ENCODE data around the gene YOD1.

Gene YOD1

DNA sequence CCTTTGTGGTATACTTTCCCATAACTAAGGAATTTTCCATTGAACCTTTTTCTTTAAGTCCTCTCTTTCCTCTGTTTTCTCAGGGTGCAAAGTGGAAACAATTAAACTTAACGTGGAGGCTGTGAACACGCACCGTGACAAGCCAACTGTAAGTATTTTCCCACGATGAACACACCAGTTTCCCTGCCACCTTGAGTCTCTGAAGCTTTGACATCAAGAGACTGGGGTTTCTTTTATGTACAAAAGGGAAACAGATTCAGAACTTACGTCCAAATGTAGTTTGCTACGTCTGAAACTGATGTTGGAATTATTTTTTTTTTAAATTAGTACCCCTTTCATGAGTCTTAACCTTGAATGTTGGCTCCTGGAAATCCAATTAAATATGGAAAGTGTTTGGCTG lies 20.4 kb upstream of the YOD1 start:
- DNase-seq = no peak

DNA sequence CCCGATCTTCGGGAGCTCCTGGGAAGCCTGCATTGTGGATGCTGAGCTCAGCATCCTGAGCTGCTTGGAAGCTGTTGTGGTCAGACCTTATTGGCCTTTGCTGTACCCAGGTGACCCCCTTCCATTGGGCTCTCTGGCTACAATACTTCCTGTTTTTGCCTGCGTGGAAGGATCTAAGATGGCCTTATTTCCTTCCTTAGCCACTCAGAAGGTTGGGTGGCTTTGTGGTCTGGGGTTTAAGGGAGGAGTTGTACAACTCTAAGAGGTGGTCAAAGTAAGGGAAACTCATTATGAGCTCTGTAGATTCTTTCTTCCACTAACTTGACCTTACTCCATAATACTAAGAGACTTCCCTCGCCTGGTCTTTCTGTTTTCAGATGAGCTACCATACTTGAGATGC lies 19.8 kb upstream of the YOD1 start:
- DNase-seq = no peak

DNA sequence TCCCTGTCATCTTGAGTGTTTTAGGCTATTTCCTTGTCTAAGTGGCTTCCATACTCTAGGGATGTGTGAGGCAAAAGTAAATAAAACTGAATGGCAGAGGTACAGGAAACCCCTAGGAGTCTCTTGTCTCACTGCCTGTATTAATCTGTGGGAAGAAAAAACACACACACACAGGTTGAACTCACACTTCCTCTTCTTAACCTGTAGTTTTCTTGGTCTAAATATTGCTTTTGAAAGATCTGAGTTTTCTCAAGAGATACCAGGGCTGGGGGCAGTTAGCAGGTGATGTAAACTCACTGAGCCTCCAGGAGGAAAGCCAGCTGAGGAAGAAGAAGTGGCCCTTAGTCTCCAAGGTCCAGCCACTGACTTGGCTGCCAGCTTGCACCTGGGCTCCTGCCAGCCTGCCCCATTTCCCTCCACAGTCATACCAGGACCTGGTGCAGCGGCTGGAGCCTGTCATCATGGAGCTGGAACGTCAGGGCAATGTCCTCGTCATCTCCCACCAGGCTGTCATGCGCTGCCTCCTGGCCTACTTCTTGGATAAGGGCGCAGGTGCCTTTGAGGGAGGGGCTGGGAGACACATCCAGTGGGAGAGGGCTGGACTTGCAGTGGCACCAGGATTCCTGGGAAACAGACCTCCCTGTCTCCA lies 19.0 kb upstream of the YOD1 start:
- DNase-seq = no peak

DNA sequence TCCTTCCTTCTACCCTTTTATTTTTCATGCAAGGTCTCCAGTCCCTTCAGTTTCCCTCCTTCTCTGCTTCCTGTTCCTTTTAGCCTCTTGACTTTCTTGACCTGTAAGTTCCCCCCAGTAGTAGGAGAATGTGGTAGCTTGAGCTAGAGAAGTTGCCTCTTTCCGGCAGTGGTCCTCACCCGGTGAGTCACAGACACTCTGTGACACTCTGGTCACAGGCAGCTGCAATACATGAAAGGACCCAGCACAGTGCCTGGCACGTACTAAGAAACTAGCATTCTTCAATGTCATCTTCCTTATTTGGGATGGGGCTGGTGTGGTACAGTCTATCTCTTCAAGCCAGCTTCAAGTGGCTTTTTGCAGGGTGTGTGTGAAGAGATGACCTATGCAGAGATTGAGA lies 18.1 kb upstream of the YOD1 start:
- DNase-seq = no peak

DNA sequence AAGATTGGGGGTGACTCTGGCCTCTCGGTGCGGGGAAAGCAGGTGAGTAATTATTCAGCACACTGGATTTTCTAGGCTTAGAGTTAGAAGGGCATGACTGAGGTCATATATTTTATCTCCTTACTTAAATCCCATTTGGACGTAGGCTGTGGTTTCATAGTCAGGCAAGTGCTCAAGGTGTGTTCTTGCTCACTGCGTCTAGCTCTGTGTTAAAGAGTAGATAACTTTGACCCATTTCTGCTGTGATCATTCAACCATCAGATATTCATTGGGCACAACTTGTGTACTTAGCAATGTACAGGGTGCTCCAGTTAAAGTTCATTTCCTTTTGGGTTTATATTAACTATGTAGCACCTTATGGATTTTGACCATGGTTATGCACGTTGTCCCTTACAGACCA lies 16.7 kb upstream of the YOD1 start:
- DNase-seq = no peak

DNA sequence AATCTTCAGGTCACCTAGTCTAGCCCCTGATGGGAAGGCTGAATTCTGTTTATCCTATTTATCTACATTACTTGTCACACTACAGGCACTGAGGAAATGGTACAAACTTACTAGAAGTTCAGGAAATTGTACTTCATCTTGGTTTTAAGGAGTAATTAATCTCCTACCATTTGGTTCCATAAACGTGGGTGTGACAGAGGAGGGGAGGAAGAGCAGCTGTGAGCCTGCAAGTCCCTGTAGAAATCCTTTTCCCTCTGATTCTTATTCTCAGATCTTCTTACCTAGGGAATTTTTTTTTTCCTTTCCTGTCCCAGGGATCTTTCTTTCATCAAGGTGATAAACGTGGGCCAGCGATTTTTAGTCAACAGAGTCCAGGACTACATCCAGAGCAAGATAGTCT lies 16.2 kb upstream of the YOD1 start:
- DNase-seq = no peak

DNA sequence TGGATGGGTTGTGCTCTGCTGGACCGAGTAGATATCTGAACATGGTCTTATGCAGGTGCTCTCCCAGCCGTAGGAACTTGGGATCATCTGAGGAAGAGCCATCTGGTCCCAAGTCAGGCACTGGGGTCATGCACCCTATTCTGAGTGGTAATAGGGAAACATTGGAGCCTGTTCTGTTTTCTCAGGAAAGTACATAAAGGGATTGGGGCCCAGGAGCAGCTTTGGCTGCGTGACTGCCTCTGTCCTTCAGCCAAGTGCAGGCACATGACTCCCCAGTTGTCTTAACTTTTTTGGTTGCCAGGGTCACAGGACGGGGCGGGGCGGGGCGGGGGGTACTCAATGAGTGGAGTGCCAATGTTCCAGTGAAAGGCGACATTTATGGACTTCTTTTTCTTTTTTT lies 13.6 kb upstream of the YOD1 start:
- no peak for DNase-seq

DNA sequence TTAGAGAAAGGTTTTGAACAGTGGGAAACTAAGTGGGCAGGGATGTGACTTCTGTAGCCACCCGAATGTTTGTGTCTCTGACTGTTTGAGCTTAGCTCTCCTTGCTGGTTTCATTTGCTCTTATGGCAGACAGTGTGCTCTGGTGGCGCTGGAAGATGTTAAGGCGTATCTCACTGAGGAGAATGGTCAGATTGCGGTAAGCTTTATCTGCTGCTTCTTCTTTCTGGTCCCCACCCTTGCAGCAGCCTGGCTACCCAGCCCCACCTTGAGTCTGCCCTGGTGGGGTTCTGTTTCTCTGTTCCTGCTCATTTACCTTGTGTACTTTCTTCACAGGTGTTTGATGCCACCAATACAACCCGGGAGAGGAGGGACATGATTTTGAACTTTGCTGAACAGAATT lies 12.0 kb upstream of the YOD1 start:
- DNase-seq = no peak

DNA sequence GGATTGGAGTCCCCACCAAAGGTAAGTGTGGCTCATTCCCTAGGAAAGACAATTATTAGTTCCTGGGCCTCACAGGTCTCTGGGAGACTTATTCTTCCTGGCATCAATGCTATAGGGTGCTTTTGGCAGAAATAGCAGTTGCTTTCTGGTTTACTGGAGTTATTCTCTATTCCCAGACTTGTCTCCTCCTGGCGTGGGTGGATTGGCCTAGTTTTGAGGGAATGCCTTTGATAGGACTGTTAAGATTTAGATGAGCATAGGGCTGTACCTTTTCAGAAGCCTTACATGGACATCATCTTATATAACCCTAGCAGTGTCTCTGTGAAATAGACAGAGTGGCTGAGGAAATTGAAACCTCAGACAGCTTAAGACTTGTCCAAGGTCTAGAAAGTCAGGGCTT lies 11.1 kb upstream of the YOD1 start:
- no peak for DNase-seq

DNA sequence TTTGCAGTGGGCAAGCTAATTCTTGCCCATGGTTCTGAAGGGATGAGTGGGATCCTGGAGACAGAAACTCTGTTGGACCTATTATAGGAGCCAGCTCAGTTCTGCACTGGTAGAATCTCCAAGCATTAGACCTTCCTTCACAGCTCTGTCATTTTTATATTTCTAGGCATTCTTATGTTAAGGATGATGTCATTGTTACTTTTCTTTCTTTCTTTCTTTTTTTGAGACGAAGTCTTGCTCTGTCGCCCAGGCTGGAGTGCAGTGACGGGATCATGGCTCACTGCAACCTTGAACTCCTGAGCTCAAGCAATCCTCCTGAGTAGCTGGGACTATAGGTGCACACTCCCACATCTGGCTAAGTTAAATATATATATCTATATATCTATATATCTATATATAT lies 9.6 kb upstream of the YOD1 start:
- DNase-seq = no peak

DNA sequence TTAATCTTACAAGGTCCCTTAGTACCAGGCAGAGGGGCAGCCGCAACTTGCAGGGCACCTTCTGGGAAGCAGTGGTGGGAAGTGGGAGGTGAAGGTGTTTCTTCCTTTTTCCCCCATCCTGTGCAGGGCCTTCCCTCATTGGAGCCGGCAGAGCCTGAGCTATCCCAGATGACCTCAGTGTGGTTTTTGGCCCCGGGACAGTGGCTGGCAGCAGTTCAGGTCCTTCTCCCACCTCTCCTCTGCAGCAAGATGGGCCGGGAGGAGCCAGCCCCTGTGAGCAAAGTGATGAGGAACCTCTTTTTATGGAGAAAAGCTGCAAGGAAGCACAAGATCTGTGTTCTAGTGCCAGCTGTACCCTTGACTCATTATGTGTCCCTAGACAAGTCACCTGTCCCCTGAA lies 8.9 kb upstream of the YOD1 start:
- DNase-seq = no peak

DNA sequence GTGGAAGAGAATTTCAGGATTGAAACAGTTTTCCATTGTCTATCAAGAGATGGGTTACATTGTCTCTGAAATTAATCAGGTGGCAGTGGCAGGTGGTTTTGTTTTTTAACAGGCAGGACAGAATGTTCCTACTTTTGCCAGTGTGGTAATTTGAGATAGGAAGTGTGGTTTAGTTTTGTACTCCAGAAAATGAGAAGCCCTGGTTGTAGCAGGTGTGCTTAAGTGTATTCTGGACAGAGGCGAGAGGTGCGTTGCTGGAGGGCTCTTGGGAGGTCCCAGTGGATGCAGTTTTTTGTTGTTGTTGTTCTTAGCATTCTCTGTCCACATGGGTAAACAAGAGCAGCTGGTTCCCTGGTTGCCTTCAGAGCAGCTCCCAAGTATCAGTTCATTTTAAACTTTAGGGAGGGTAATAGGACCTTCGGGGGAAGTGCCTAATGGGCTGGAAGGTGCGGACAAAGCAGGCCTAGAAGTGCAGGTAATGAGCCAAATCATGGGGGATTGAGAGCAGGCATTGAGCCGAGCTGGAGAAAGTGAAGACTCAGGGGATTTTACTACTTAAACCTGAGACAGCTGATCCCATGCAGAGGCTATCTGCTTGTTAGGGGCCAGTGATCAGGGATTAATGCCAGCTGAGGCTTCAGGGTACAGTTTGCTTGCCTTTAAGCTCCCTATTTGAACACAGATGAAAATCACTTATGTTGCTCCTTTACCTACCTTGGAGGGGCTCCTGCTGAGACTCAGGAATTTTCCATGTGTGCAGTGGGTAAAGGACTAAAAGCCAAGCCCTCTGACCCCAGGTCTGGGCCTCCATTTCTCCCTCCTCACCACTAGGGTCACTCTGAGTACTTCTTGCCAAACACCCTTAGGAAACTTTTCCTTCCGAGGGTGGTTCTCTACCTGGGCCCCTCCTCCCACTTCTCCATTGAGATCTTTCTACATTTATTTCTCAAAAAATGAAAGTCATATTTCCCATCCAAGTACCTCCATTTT lies 8.2 kb upstream of the YOD1 start:
- no peak for DNase-seq

DNA sequence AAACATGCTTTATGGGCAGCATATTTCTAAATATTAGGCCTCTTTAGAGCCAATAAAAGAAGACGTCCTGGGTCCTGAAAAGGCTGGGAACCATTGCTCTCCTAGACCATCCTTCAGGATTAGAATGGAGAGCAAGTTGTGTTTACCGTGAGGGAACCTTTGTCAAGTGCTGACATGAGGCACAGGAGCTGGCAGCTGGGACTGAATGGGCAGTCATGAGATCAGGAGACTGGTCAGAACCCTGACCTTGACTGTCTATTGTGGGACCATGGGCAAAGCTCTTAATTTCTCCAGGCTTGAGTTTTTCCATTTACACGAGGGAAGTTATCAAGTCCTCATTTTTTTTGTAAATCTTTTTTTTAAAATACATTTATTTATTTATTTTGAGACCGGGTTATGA lies 7.2 kb upstream of the YOD1 start:
- no peak for DNase-seq

DNA sequence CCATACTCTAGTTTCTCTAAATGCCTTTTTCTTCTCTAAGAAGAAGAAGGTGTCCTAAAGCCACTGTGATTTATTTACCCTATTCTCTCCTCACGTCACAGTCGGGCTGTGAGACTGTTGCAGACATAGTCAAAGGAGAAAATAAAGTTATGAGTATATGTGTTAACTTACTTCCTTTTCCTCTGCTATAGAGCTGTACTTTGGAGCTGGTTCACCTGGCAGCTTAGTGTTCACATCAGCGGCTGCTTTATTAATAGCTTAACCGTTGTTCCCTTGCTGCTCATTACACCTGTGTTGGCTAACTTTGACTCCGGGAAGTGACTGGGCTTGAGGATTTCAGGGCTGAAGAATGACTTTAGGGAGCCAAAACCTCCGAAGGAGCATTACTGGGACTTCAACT lies 5.7 kb upstream of the YOD1 start:
- no peak for DNase-seq

DNA sequence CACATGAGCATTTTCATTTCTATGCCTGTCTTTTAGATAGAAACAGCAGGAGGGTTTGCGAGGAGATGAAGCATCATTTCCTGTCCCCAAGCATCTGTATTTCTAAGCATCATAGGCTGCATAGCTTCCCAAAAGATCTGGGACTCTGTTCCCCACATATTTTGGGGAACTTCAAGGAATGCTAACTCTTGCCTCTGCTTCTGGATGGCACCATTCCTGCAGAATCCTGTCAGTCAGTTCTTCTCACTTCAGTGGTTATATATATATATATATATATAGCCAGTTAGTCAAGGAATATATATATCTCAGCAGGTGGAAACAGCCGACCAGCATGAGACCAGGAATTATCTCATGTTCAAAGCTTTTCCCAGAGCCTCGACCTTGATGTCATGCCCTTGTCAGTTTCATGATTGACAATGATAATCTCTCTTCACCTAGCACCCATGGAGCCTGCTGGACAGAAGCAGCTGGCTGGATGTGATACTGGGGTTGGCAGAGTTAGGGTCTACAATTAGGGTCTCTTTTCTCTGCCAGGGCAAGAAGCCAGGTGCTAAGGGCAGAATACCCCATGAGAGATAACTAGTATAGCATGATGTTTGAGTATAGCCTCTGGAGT lies 4.5 kb upstream of the YOD1 start:
- no peak for DNase-seq

DNA sequence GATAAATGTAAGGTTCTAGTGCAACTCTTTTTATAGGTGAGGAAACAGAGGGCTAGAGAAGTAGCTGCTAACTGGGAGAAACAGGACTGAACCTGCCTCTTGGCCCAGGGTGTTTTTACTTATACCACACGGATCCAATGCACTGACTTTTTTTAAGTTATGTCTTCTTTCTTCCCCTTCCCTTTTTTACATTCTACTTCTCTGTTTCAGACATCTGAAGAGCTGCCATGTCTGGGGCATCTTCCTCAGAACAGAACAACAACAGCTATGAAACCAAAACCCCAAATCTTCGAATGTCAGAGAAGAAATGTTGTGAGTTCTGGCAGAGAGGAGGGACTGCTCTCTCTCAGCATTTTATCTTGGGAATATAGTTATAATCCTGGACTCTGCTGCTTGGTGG lies 3.5 kb upstream of the YOD1 start:
- no peak for DNase-seq

DNA sequence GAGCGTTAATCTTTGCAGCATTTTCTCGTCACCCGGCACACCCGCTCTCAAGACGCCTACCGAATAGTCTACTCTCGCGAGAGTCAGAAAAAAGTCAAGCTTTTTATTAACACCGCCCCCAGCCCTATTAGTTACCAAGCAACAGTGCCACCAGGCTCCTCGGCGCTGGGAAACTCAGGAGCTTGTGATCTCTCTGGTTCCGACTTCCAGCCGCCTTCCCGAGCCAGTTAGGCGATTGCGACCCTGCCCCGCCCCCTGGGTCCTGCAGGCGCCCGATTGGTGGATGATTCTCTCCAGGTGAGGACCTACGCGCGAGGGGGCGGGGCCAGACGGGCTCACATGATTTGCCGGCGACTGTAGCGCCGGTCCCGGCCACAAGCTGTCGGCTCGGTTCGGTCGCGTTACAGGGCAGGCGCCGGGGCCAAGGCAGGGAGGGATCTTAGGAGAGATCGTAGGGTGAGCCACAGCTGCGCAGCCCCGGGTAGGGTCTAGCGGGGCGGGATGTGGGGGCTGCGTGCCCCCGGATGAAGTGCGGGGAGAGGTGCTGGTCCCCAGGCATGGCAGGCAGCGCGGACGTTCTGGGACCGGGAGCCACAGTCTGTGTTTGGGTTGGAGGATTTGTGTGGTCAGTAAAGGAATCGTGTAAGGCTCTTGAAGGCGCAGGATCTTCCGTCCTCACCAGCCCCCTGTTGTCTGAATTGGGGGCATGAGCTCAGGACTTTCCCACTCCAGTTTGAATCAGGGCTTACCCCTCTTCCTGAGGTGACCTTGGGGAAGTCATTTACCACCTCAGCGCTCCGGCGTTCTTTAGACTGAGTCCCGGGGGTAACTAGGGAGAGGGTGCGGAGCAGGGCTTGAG lies 2.1 kb upstream of the YOD1 start, which contains the start of gene PFKFB2:
TSS of gene PFKFB2 (plus strand) at position 365 of the 859 bp plus-strand sequence. CDS start 1,443 bp downstream, outside the sequence.
- peak; percentile 91 for DNase-seq

DNA sequence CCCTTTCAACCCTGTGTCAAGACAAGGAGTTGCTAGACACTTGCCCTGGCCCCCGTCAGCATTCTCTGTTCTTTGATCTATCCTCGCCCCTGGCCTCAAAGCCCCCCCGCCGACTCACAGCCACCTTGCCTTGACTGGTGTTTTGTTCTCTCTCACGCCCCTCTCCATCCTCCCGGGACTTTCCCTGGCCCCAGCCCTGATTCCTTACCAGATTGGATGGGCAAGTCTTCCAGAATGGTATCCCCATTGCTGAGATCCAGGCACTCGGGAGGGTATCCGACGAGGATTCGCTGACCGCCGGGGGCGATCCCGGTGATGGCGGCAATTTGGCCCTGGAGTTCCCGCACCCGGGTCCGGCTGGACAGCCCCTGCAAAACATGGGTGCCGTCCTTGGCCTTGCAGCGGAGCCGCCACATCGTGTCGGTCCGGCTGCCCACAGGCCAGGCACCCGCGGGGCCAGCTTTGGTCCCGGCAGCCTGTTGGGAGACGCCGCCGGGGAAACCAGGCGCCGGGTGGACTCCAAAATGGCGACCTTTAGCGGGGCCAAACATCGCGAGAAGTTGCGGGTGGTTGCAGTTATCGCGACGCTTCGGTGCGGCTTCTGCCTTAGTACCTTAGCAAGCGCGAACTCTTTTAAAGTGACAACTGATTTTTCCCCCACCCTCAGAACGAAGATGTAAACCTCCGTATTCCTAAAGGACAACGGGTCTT lies 373 bp downstream of the YOD1 start:
- peak; percentile 60 for DNase-seq

DNA sequence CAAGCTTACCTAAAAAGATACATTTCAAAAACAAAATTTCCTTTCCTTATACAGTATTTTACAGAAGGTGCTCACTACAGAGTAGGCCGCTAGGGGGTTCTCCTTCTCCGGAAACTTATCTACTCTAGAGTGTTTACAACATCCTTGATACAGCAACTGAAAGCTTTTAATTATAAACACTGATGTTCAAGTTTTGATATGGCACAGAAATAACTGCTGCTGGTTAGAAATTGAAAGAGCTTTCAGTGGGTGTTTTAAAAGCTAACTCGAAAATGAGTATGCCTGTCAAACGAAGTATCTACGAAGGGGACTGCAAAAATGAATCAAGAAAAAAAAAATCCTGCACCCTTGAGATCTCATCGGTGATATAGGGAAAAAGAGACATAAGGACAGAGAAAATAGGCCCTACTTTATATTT lies 1.0 kb downstream of the YOD1 start:
- DNase-seq = no peak

DNA sequence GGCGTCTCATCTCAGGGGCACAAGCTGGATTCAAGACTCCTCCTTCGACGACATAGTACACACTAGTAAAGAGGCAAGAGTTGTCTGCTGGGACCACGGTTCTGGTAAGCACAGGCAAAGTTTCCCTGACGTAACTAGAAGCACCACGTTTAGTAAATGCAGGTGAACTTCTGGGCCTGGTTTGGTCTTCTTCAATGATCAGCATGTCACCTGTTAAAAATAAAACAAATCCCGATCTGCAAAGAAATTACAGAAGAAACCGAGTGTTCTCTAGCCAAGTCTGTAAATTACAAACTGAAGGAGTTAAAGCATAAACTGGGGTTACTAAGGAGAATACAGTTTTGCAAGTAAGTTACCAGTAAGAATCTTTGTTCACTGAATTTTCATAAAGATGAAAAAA lies 1.5 kb downstream of the YOD1 start:
- no peak for DNase-seq

DNA sequence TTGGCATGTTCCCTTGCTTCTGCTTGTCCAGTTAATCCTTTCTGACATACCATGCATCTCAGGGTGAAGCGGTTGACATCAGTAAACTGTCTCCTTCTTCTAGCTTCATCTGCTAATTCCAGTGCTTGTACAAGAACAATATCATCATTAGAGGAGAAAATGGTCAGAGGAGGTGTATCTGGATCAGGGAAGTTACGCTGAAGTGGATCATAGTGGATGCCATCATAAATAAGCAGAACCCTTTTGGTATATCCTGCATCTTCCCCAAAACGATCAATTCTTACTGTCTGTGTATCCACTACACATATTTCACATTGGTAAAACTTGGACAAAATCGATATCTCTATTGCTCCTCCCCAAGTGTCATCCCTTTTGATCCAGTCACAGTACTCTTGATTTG lies 2.0 kb downstream of the YOD1 start:
- DNase-seq = no peak

DNA sequence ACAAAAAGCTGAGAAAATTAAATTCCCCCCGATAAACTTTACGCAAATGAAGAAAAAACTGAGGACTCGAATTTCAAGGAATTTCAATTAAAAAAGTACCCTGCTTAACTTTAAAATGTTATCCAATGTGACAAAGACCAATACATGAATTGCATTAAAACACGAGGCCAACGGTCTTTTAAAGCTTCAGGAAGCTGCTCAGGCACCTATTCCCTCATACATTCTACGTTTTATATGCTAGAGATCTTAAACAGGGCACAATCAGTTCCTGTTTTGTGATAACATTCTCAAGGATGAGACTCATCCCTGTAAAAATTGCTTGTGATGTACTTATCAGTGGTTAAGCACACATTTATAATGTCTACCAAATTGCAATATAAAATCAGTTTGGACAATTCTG lies 3.0 kb downstream of the YOD1 start:
- DNase-seq = no peak

Data from activated gamma-delta T cell (primary cell).